HepG2 (cell line): ENCODE data around the gene FAM131A. TPM values are rescaled to one million over a fixed set of nuclear protein-coding genes. Genes with fewer than 3 reads are reported as not detected.

Experiments
- ELF3 ChIP-seq: IDR thresholded peaks from 2 replicates; pipeline ENCODE4 v1.6.1; 2016; ENCODE audit warnings: missing genetic modification reagents, missing compliant biosample characterization
- HOXA9 ChIP-seq: sonication (generic); formaldehyde crosslinking; IDR thresholded peaks from 2 replicates; pipeline ENCODE4 v1.8.1; 2022; ENCODE audit warnings: missing genetic modification reagents, mild to moderate bottlenecking, moderate library complexity, borderline replicate concordance
- KAT8 ChIP-seq: IDR thresholded peaks from 2 replicates; pipeline ENCODE4 v1.6.1; 2016; ENCODE audit warnings: missing genetic modification reagents, missing compliant biosample characterization
- PAWR ChIP-seq: sonication (generic); formaldehyde crosslinking; IDR thresholded peaks from 2 replicates; pipeline ENCODE4 v1.4.0; 2020; ENCODE audit warnings: missing genetic modification reagents, mild to moderate bottlenecking, borderline replicate concordance
- PAX8 ChIP-seq: sonication (generic); formaldehyde crosslinking; IDR thresholded peaks from 2 replicates; pipeline ENCODE4 v1.8.0; 2022; ENCODE audit warnings: mild to moderate bottlenecking, missing genetic modification reagents, borderline replicate concordance
- POLR2A ChIP-seq, 2 experiments: IDR thresholded peaks; 2 replicates each; pipeline ENCODE4 v1.6.1; 2011; ENCODE audit warnings: low read depth in 2 of 2, low read length in 2 of 2, mild to moderate bottlenecking in 1 of 2, moderate library complexity in 1 of 2; ENCODE audit not compliant: insufficient read depth in 1 of 2
- RAD21 ChIP-seq: fragments of 450-650 bp; formaldehyde crosslinking; IDR thresholded peaks from 2 replicates; pipeline ENCODE4 v1.5.0; 2020; ENCODE audit warnings: mild to moderate bottlenecking
- SMARCE1 ChIP-seq: fragments of 450-650 bp; IDR thresholded peaks from 2 replicates; pipeline ENCODE4 v1.6.1; 2017; ENCODE audit warnings: borderline replicate concordance
- TP53 ChIP-seq: sonication (generic); formaldehyde crosslinking; conservative IDR thresholded peaks from 2 replicates; pipeline ENCODE4 v1.4.0; 2020; ENCODE audit warnings: missing genetic modification reagents
- WIZ ChIP-seq: sonication (generic); formaldehyde crosslinking; IDR thresholded peaks from 2 replicates; pipeline ENCODE4 v1.5.1; 2020; ENCODE audit warnings: mild to moderate bottlenecking, missing genetic modification reagents
- ZFP37 ChIP-seq: sonication (generic); formaldehyde crosslinking; IDR thresholded peaks from 2 replicates; pipeline ENCODE4 v1.4.0; 2020; ENCODE audit warnings: missing genetic modification reagents, borderline replicate concordance
- ZNF598 ChIP-seq: sonication (generic); formaldehyde crosslinking; IDR thresholded peaks from 2 replicates; pipeline ENCODE4 v1.5.1; 2020; ENCODE audit warnings: mild to moderate bottlenecking, missing genetic modification reagents, borderline replicate concordance
- ZNF629 ChIP-seq: sonication (generic); formaldehyde crosslinking; conservative IDR thresholded peaks from 2 replicates; pipeline ENCODE4 v1.5.0; 2020; ENCODE audit warnings: missing genetic modification reagents
- polyA plus RNA-seq, 8 experiments: library from polyadenylated mRNA; depleted of rRNA in 3 of 8; stranded (reverse) in 7 of 8; unstranded in 1 of 8; fragments of >200 nt; fragmentation: Illumina TruSeq in 4 of 8; extraction: Trizol in 4 of 8; gene quantifications; 2 replicates each; pipeline versions ENCODE4 v1.2.1 to v1.2.3, GENCODE V29; 2011 to 2016; ENCODE audit warnings: low read depth in 4 of 8, missing spikeins in 1 of 8, mixed read lengths in 1 of 8; ENCODE audit not compliant: insufficient read depth in 1 of 8
- total RNA-seq, 5 experiments: library from RNA; depleted of rRNA; stranded (reverse); fragments of >200 nt; fragmentation: Illumina TruSeq; extraction: Trizol; gene quantifications; 2 replicates each; pipeline ENCODE4 v1.2.3, GENCODE V29; 2016; ENCODE audit warnings: low read depth in 1 of 5
- TF ChIP-seq, protein P1 (sequence below): sonication (generic); formaldehyde crosslinking; IDR thresholded peaks from 2 replicates; pipeline ENCODE4 v1.5.0; 2020; ENCODE audit warnings: mild to moderate bottlenecking, missing genetic modification reagents, borderline replicate concordance
- TF ChIP-seq, protein P2 (sequence below): sonication (generic); formaldehyde crosslinking; IDR thresholded peaks from 2 replicates; pipeline ENCODE4 v1.5.0; 2020; ENCODE audit warnings: mild to moderate bottlenecking, missing genetic modification reagents
- TF ChIP-seq, protein P3 (sequence below): sonication (generic); formaldehyde crosslinking; IDR thresholded peaks from 2 replicates; pipeline ENCODE4 v1.4.0; 2020; ENCODE audit warnings: missing genetic modification reagents, borderline replicate concordance
- TF ChIP-seq, protein P4 (sequence below): sonication (generic); formaldehyde crosslinking; IDR thresholded peaks from 2 replicates; pipeline ENCODE4 v1.4.0; 2020; ENCODE audit warnings: missing genetic modification reagents

FAM131A gene
- total and polyA plus RNA-seq, 2 of the 13 experiments (the other 11 are each of a cell fraction or from before 2014, with no cell fraction given), result 9.2 to 9.3 TPM

DNA sequence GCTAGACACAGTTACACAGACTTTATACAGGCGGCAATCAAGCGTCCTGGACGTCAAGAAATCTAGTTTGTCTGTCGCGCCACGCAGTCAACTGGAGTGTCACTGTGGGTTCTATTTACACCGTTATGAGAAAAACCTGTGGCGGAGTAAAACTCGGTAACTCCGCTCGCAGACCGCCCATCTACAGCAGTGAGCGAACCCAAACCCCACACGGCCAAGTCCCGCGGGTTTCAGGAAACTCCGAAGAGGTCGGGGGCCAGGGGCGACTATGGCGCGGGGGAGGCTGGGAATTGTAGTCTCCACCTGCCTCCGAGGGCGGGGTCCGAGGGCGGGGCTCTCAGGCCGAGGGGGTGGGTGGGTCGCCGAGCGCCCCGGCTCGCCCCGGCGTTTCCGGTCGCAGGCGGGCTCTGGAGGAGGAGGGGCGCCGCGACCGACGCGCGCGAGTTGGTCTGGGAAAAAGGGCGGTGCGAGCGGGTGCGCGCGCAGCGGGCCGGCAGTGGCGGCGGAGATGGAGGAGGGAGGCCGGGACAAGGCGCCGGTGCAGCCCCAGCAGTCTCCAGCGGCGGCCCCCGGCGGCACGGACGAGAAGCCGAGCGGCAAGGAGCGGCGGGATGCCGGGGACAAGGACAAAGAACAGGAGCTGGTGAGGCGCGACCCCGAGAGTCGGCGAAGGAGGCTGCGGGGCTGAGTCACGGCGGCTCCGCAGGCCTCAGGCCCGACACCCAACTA, 38.5 kb upstream of the FAM131A start, which contains the start of gene PSMD2 (continued):
- TF ChIP-seq, protein P1, sequence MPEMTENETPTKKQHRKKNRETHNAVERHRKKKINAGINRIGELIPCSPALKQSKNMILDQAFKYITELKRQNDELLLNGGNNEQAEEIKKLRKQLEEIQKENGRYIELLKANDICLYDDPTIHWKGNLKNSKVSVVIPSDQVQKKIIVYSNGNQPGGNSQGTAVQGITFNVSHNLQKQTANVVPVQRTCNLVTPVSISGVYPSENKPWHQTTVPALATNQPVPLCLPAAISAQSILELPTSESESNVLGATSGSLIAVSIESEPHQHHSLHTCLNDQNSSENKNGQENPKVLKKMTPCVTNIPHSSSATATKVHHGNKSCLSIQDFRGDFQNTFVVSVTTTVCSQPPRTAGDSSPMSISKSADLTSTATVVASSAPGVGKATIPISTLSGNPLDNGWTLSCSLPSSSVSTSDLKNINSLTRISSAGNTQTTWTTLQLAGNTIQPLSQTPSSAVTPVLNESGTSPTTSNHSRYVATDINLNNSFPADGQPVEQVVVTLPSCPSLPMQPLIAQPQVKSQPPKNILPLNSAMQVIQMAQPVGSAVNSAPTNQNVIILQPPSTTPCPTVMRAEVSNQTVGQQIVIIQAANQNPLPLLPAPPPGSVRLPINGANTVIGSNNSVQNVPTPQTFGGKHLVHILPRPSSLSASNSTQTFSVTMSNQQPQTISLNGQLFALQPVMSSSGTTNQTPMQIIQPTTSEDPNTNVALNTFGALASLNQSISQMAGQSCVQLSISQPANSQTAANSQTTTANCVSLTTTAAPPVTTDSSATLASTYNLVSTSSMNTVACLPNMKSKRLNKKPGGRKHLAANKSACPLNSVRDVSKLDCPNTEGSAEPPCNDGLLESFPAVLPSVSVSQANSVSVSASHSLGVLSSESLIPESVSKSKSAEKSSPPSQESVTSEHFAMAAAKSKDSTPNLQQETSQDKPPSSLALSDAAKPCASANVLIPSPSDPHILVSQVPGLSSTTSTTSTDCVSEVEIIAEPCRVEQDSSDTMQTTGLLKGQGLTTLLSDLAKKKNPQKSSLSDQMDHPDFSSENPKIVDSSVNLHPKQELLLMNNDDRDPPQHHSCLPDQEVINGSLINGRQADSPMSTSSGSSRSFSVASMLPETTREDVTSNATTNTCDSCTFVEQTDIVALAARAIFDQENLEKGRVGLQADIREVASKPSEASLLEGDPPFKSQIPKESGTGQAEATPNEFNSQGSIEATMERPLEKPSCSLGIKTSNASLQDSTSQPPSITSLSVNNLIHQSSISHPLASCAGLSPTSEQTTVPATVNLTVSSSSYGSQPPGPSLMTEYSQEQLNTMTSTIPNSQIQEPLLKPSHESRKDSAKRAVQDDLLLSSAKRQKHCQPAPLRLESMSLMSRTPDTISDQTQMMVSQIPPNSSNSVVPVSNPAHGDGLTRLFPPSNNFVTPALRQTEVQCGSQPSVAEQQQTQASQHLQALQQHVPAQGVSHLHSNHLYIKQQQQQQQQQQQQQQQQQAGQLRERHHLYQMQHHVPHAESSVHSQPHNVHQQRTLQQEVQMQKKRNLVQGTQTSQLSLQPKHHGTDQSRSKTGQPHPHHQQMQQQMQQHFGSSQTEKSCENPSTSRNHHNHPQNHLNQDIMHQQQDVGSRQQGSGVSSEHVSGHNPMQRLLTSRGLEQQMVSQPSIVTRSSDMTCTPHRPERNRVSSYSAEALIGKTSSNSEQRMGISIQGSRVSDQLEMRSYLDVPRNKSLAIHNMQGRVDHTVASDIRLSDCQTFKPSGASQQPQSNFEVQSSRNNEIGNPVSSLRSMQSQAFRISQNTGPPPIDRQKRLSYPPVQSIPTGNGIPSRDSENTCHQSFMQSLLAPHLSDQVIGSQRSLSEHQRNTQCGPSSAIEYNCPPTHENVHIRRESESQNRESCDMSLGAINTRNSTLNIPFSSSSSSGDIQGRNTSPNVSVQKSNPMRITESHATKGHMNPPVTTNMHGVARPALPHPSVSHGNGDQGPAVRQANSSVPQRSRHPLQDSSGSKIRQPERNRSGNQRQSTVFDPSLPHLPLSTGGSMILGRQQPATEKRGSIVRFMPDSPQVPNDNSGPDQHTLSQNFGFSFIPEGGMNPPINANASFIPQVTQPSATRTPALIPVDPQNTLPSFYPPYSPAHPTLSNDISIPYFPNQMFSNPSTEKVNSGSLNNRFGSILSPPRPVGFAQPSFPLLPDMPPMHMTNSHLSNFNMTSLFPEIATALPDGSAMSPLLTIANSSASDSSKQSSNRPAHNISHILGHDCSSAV, result no peak
- no peak; the same call in 1 of the 2 replicates for TF ChIP-seq ZFP37 (CRISPR knock-in tag)
- TF ChIP-seq, protein P2, sequence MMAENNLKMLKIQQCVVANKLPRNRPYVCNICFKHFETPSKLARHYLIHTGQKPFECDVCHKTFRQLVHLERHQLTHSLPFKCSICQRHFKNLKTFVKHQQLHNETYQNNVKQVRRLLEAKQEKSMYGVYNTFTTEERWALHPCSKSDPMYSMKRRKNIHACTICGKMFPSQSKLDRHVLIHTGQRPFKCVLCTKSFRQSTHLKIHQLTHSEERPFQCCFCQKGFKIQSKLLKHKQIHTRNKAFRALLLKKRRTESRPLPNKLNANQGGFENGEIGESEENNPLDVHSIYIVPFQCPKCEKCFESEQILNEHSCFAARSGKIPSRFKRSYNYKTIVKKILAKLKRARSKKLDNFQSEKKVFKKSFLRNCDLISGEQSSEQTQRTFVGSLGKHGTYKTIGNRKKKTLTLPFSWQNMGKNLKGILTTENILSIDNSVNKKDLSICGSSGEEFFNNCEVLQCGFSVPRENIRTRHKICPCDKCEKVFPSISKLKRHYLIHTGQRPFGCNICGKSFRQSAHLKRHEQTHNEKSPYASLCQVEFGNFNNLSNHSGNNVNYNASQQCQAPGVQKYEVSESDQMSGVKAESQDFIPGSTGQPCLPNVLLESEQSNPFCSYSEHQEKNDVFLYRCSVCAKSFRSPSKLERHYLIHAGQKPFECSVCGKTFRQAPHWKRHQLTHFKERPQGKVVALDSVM (CRISPR knock-in tag), result peak; percentile 71; the same call in 1 of the 2 replicates
- peak; percentile 59 for TF ChIP-seq ELF3
- TF ChIP-seq KAT8, result peak; percentile 79
- TF ChIP-seq PAX8 (CRISPR knock-in tag), result no peak
- TF ChIP-seq, protein P3, sequence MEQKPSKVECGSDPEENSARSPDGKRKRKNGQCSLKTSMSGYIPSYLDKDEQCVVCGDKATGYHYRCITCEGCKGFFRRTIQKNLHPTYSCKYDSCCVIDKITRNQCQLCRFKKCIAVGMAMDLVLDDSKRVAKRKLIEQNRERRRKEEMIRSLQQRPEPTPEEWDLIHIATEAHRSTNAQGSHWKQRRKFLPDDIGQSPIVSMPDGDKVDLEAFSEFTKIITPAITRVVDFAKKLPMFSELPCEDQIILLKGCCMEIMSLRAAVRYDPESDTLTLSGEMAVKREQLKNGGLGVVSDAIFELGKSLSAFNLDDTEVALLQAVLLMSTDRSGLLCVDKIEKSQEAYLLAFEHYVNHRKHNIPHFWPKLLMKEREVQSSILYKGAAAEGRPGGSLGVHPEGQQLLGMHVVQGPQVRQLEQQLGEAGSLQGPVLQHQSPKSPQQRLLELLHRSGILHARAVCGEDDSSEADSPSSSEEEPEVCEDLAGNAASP (CRISPR knock-in tag), result no peak
- TF ChIP-seq ZNF629 (CRISPR knock-in tag), result no peak
- TF ChIP-seq SMARCE1, result no peak
- no peak for TF ChIP-seq ZNF598
- TF ChIP-seq TP53 (CRISPR knock-in tag), result no peak
- TF ChIP-seq, protein P4, sequence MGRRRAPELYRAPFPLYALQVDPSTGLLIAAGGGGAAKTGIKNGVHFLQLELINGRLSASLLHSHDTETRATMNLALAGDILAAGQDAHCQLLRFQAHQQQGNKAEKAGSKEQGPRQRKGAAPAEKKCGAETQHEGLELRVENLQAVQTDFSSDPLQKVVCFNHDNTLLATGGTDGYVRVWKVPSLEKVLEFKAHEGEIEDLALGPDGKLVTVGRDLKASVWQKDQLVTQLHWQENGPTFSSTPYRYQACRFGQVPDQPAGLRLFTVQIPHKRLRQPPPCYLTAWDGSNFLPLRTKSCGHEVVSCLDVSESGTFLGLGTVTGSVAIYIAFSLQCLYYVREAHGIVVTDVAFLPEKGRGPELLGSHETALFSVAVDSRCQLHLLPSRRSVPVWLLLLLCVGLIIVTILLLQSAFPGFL (CRISPR knock-in tag), result no peak
- no peak for TF ChIP-seq PAWR (CRISPR knock-in tag)
- 0 out of 2 replicates have a peak, but pooled peaks have one; percentile 10 for TF ChIP-seq RAD21 (CRISPR knock-in tag)
- TF ChIP-seq HOXA9 (CRISPR knock-in tag), result no peak
- TF ChIP-seq WIZ, result no peak
- TF ChIP-seq POLR2A (IDR thresholded peaks at IDR 0.05; ENCODE audit: insufficient read depth in 1 of 2, low read depth in 2 of 2, low read length in 2 of 2), result peak; percentile 80 to 86
